Trophoblast cell (in vitro differentiated cells and primary cell): ENCODE measurements around the gene SUMO1.

Experiments
- DNase-seq, 2 donors: peaks; one replicate each; pipeline ENCODE4 v3.0.0-alpha.2; 2016
- H2AFZ ChIP-seq: 2 replicates; pipeline ENCODE4 v1.6.1; 2013; ENCODE audit warnings: low read length, moderate library complexity, mild to moderate bottlenecking; ENCODE audit not compliant: insufficient read depth, poor library complexity
- H2AK5ac ChIP-seq: 2 replicates; pipeline ENCODE4 v1.6.1; 2013; ENCODE audit warnings: mild to moderate bottlenecking, low read length
- H2BK120ac ChIP-seq: 2 replicates; pipeline ENCODE4 v1.6.1; 2013; ENCODE audit warnings: low read length, mild to moderate bottlenecking, moderate library complexity; ENCODE audit not compliant: insufficient read depth, poor library complexity
- H2BK12ac ChIP-seq: 2 replicates; pipeline ENCODE4 v1.6.1; 2013; ENCODE audit warnings: mild to moderate bottlenecking, low read length, moderate library complexity
- H2BK5ac ChIP-seq: 2 replicates; pipeline ENCODE4 v1.6.1; 2013; ENCODE audit warnings: low read length, low read depth, moderate library complexity, mild to moderate bottlenecking; ENCODE audit not compliant: poor library complexity
- H3K14ac ChIP-seq: 2 replicates; pipeline ENCODE4 v1.6.1; 2013; ENCODE audit warnings: mild to moderate bottlenecking, low read length
- H3K18ac ChIP-seq: 2 replicates; pipeline ENCODE4 v1.6.1; 2013; ENCODE audit warnings: mild to moderate bottlenecking, low read length
- H3K23ac ChIP-seq: 2 replicates; pipeline ENCODE4 v1.6.1; 2013; ENCODE audit warnings: low read length
- H3K27ac ChIP-seq: 2 replicates; pipeline ENCODE4 v1.5.1; 2013; ENCODE audit warnings: low read depth, mild to moderate bottlenecking, inconsistent platforms, low read length, moderate library complexity
- H3K27me3 ChIP-seq: 2 replicates; pipeline ENCODE4 v1.6.1; 2013; ENCODE audit warnings: inconsistent platforms, mild to moderate bottlenecking, low read length, moderate library complexity; ENCODE audit not compliant: insufficient read depth
- H3K36me3 ChIP-seq, 2 experiments: 1 replicate in 1 of 2; 2 replicates in 1 of 2; pipeline ENCODE4 v1.6.1; 2013; ENCODE audit warnings: low read length in 2 of 2, mild to moderate bottlenecking in 2 of 2, moderate library complexity in 1 of 2; ENCODE audit not compliant: insufficient read depth in 2 of 2, control insufficient read depth in 1 of 2
- H3K4ac ChIP-seq: 2 replicates; pipeline ENCODE4 v1.6.1; 2013; ENCODE audit warnings: low read depth, mild to moderate bottlenecking, low read length, moderate library complexity
- H3K4me1 ChIP-seq, 2 experiments: 1 replicate in 1 of 2; 2 replicates in 1 of 2; pipeline ENCODE4 v1.6.1; 2013; ENCODE audit warnings: low read length in 2 of 2, mild to moderate bottlenecking in 2 of 2, moderate library complexity in 1 of 2; ENCODE audit not compliant: insufficient read depth in 2 of 2, control insufficient read depth in 1 of 2
- H3K4me2 ChIP-seq: 2 replicates; pipeline ENCODE4 v1.6.1; 2013; ENCODE audit warnings: inconsistent platforms, mild to moderate bottlenecking, low read length, moderate library complexity
- H3K4me3 ChIP-seq: 2 replicates; pipeline ENCODE4 v1.5.1; 2013; ENCODE audit warnings: mild to moderate bottlenecking, low read depth, low read length, inconsistent platforms
- H3K79me1 ChIP-seq: one replicate; pipeline ENCODE4 v1.6.1; 2013; ENCODE audit warnings: low read length
- H3K79me2 ChIP-seq: 2 replicates; pipeline ENCODE4 v1.6.1; 2013; ENCODE audit warnings: low read length, mild to moderate bottlenecking; ENCODE audit not compliant: control insufficient read depth, insufficient read depth, poor library complexity
- H3K9ac ChIP-seq: 2 replicates; pipeline ENCODE4 v1.6.1; 2013; ENCODE audit warnings: mild to moderate bottlenecking, low read length
- H3K9me3 ChIP-seq: 2 replicates; pipeline ENCODE4 v1.6.1; 2013; ENCODE audit warnings: low read depth, mild to moderate bottlenecking, control low read depth, inconsistent platforms, low read length; ENCODE audit not compliant: insufficient read depth
- H4K12ac ChIP-seq: 2 replicates; pipeline ENCODE4 v1.6.1; 2013; ENCODE audit warnings: low read depth, mild to moderate bottlenecking, low read length, moderate library complexity
- H4K8ac ChIP-seq: 2 replicates; pipeline ENCODE4 v1.6.1; 2013; ENCODE audit warnings: low read depth, mild to moderate bottlenecking, low read length, moderate library complexity
- H4K91ac ChIP-seq: one replicate; pipeline ENCODE4 v1.6.1; 2013; ENCODE audit warnings: low read depth, mild to moderate bottlenecking, low read length, moderate library complexity
- WGBS: extraction: QIAGEN DNeasy Blood & Tissue Kit; methylation state at CpG from one replicate; pipeline ENCODE4 v1.1.7; 2013; ENCODE audit warnings: missing lambda C conversion rate; ENCODE audit not compliant: insufficient read length, insufficient coverage; ENCODE audit errors: extremely low coverage; 5-methylcytosine and 5-hydroxymethylcytosine counted together

Gene SUMO1

GRCh38 chr2:202178346-202178958, 59.9 kb downstream of the SUMO1 start:
- Histone ChIP-seq H4K91ac (no peak overlapping the region), H2BK5ac (no peak overlapping the region), H2BK120ac (no peak overlapping the region), H4K8ac (no peak overlapping the region), H3K14ac (no peak overlapping the region), H3K4me3 (no peak overlapping the region), H3K36me3 (no peaks in the 10 kb centered on the region), H3K79me1 (no peaks in the 10 kb centered on the region), H3K4me1 (no peaks in the 10 kb centered on the region), H3K9me3 (no peaks in the 10 kb centered on the region), H3K4me2 (no peak overlapping the region), H3K18ac (no peak overlapping the region), H3K9ac (no peak overlapping the region), H3K4ac (no peak overlapping the region), H3K79me2 (no peaks in the 10 kb centered on the region), H3K27me3 (no peaks in the 10 kb centered on the region), H2AFZ (no peak overlapping the region), H3K23ac (no peak overlapping the region), H2AK5ac (no peak overlapping the region), H4K12ac (no peak overlapping the region), H2BK12ac (no peak overlapping the region), H3K27ac (no peak overlapping the region)
- DNase-seq = peak; percentile 60 to 89
- no CpG with 5 or more reads among the region's 7 CpGs for WGBS

DNA sequence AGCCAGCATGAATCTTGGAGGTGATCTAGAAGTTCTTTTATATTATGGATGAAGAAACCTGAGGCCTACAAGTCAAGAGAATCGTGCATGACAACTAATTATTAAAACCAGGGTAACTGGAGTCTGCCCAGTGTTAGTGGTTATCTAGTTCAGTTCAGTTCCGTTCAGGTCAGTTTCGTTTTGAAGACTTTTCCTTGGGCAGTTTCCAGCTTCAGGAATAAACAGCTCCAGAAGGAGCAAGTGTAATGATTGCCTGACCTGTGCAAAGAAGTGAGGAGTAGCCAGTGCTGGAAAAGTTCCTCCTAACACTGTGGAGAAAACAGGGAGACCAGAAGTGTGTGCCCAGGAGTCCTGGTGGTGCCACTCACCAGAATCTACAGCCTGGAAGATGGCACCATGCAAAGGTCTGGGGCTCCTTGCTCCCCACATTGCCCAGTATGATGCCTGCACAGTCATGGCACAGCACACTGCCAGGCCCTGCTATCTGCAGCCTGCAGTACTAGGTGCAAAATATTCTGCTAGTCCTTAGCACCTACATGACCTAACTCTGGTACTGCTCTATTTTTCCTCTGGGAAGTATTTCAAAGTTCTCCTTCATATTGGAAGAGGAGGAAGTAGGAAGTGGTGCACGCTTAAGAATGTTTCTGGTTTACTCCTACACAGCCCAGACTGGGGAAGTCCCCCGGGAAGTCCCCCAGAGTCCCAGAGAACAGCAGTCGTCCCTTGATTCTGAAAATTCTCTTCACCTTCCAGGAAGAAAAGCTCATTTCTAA, 65.8 kb downstream of the SUMO1 start:
- no peak overlapping the region for H2BK120ac ChIP-seq
- H3K14ac ChIP-seq = no peak overlapping the region
- H3K36me3 ChIP-seq = no peaks in the 10 kb centered on the region
- no peak overlapping the region for H4K8ac ChIP-seq
- no peaks in the 10 kb centered on the region for H3K79me2 ChIP-seq
- no peaks in the 10 kb centered on the region for H3K79me1 ChIP-seq
- H3K23ac ChIP-seq = no peak overlapping the region
- H2AFZ ChIP-seq = no peak overlapping the region
- no peaks in the 10 kb centered on the region for H3K4me1 ChIP-seq
- H2BK5ac ChIP-seq = no peak overlapping the region
- no peak overlapping the region for H3K4ac ChIP-seq
- H3K9ac ChIP-seq = no peak overlapping the region
- no peak overlapping the region for H2AK5ac ChIP-seq
- H3K4me3 ChIP-seq = no peak overlapping the region
- no CpG with 5 or more reads among the region's 6 CpGs for WGBS
- no peak overlapping the region for H3K27ac ChIP-seq
- H3K9me3 ChIP-seq = no peaks in the 10 kb centered on the region
- H4K12ac ChIP-seq = no peak overlapping the region
- peaks cover 4% of the 10 kb centered on the region for H3K27me3 ChIP-seq
- H3K18ac ChIP-seq = no peak overlapping the region
- no peak overlapping the region for H3K4me2 ChIP-seq
- no peak for DNase-seq
- no peak overlapping the region for H4K91ac ChIP-seq
- H2BK12ac ChIP-seq = no peak overlapping the region

DNA sequence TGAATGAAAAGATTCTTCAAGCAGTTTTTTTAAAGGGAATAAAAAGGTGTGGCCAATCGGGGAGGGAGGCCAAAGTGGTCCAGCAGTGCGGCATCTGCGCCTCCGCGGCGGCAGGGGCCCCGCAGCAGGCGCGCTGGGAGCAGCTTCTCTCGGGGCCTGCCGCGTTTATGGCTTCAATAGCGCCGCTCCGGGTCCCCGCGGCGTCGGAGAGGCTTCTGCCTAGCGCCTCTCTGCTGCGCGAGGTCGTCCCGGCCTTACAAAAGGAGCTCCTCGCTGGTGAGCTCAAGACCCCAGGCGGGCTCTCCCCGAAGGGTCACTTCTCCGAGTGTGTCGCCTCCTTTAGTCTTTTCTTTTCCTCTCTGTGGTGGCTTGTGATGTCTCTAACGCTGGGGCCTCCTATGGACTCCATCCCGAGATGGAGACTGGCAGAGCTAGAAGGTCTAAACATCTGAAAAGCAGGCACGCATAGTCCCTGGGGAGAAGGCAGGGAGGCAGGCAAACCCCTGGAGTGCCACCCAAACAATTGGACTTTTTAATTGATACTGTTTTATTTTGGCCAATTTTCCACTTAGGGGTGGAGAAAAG, 67.1 kb downstream of the SUMO1 start:
- H3K79me1 ChIP-seq = no peaks in the 10 kb centered on the region
- H3K27ac ChIP-seq = no peak overlapping the region
- no peak overlapping the region for H2BK5ac ChIP-seq
- no peak overlapping the region for H4K91ac ChIP-seq
- H3K18ac ChIP-seq = no peak overlapping the region
- H2AK5ac ChIP-seq = no peak overlapping the region
- no peaks in the 10 kb centered on the region for H3K36me3 ChIP-seq
- no peak overlapping the region for H3K23ac ChIP-seq
- H3K4me3 ChIP-seq = no peak overlapping the region
- peaks cover 4% of the 10 kb centered on the region for H3K27me3 ChIP-seq
- DNase-seq = no peak
- H4K8ac ChIP-seq = no peak overlapping the region
- no peaks in the 10 kb centered on the region for H3K4me1 ChIP-seq
- no peak overlapping the region for H2AFZ ChIP-seq
- no peak overlapping the region for H3K4ac ChIP-seq
- no peaks in the 10 kb centered on the region for H3K9me3 ChIP-seq
- H3K9ac ChIP-seq = no peak overlapping the region
- no CpG with 5 or more reads among the region's 32 CpGs for WGBS
- H3K14ac ChIP-seq = no peak overlapping the region
- no peaks in the 10 kb centered on the region for H3K79me2 ChIP-seq
- H2BK12ac ChIP-seq = no peak overlapping the region
- H3K4me2 ChIP-seq = peak overlapping the region; percentile 28
- H4K12ac ChIP-seq = no peak overlapping the region
- H2BK120ac ChIP-seq = no peak overlapping the region

DNA sequence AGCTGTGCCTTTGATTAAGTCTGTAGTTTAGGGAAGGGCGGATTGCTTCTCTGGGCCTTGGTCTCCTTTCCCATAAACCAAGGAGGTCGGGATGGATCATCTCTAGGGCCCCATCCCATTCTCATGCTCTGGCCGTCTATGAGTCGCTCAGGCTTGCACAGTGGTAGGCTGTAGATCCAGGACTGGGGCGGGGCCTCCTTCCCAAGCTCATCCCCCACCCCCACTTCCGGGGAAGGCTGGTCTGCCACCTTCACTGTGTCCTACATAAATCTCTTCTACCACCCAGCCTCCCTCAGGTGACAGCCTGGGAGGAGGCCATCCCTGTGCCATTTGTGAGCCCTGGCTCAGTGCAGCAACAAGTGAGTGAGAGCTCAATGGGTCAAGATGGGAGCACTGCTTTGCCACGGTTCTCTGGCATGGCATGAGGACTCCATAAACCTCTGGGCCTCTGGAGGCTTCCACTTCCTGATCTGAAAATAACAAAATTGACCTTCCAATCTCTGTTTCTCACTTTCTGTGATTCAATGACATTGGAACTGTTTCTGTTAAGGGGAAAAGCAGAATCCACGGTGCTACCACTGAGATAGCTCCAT, 68.5 kb downstream of the SUMO1 start:
- Histone ChIP-seq H3K4ac (no peak overlapping the region), H3K27ac (no peak overlapping the region), H3K4me3 (no peak overlapping the region), H3K36me3 (no peaks in the 10 kb centered on the region), H3K4me2 (no peak overlapping the region), H2BK12ac (no peak overlapping the region), H4K8ac (no peak overlapping the region), H3K79me1 (no peaks in the 10 kb centered on the region), H3K9ac (no peak overlapping the region), H2AK5ac (no peak overlapping the region), H3K18ac (no peak overlapping the region), H2AFZ (no peak overlapping the region), H2BK120ac (no peak overlapping the region), H3K23ac (no peak overlapping the region), H3K79me2 (no peaks in the 10 kb centered on the region), H4K91ac (no peak overlapping the region), H3K27me3 (peaks cover 4% of the 10 kb centered on the region), H4K12ac (no peak overlapping the region), H3K14ac (no peak overlapping the region), H3K9me3 (no peaks in the 10 kb centered on the region), H2BK5ac (no peak overlapping the region), H3K4me1 (no peaks in the 10 kb centered on the region)
- no CpG with 5 or more reads among the region's 8 CpGs for WGBS
- no peak for DNase-seq
